ENCODE measurements around the gene ACSS2.

Gene ACSS2

GRCh38 chr20:34920055-34920454, 43.6 kb downstream of the ACSS2 start:
- Mint-ChIP-seq H3K36me3 (ENCODE audit: low read depth) (peaks cover 5% of the 10 kb centered on the region), H3K9me3 (no peaks in the 10 kb centered on the region), H3K27ac (peak overlapping the region; percentile 1), H3K4me3 (no peak overlapping the region), H3K4me1 (ENCODE audit: low read depth) (peaks cover 12% of the 10 kb centered on the region), H3K27me3 (no peaks in the 10 kb centered on the region)

DNA sequence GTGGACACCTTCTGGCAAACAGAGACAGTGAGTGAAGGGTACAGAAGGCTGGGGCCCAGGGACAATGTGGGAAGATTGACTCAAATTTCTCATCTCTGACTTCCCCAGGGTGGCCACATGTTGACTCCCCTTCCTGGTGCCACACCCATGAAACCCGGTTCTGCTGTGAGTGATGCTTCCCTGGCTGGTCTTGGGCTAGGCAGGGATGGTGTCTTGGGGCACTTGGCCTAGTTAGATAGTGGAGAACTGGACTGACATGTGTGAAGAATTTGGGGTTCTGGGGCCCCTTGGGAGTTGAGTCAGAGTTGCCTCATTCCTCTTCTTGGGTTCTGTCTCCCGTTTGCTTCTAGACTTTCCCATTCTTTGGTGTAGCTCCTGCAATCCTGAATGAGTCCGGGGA, 45.0 kb downstream of the ACSS2 start:
- H3K4me3 Mint-ChIP-seq, result no peak overlapping the region
- H3K9me3 Mint-ChIP-seq, result no peaks in the 10 kb centered on the region
- H3K27ac Mint-ChIP-seq, result no peak overlapping the region
- peaks cover 10% of the 10 kb centered on the region for H3K36me3 Mint-ChIP-seq (ENCODE audit: low read depth)
- peaks cover 12% of the 10 kb centered on the region for H3K4me1 Mint-ChIP-seq (ENCODE audit: low read depth)
- H3K27me3 Mint-ChIP-seq, result no peaks in the 10 kb centered on the region

- H3K27ac Mint-ChIP-seq, result no peak overlapping the region
- peaks cover 10% of the 10 kb centered on the region for H3K4me1 Mint-ChIP-seq (ENCODE audit: low read depth)
- H3K4me3 Mint-ChIP-seq, result no peak overlapping the region
- H3K27me3 Mint-ChIP-seq, result no peaks in the 10 kb centered on the region
- no peaks in the 10 kb centered on the region for H3K9me3 Mint-ChIP-seq
- H3K36me3 Mint-ChIP-seq (ENCODE audit: low read depth), result peaks cover 11% of the 10 kb centered on the region
These were observed 46.4 kb downstream of the ACSS2 start for GRCh38 chr20:34922654-34923381.

- Mint-ChIP-seq H3K9me3 (no peaks in the 10 kb centered on the region), H3K27me3 (no peaks in the 10 kb centered on the region), H3K4me3 (no peak overlapping the region), H3K4me1 (ENCODE audit: low read depth) (peaks cover 5% of the 10 kb centered on the region), H3K36me3 (ENCODE audit: low read depth) (peaks cover 11% of the 10 kb centered on the region), H3K27ac (no peak overlapping the region)
These were observed 47.0 kb downstream of the ACSS2 start for GRCh38 chr20:34923414-34923813.

- no peaks in the 10 kb centered on the region for H3K27me3 Mint-ChIP-seq
- H3K4me3 Mint-ChIP-seq, result no peak overlapping the region
- no peaks in the 10 kb centered on the region for H3K9me3 Mint-ChIP-seq
- H3K36me3 Mint-ChIP-seq (ENCODE audit: low read depth), result peaks cover 10% of the 10 kb centered on the region
- H3K27ac Mint-ChIP-seq, result no peak overlapping the region
- peaks cover under 1% of the 10 kb centered on the region for H3K4me1 Mint-ChIP-seq (ENCODE audit: low read depth)
These were observed 48.9 kb downstream of the ACSS2 start for GRCh38 chr20:34925341-34925740.

- Mint-ChIP-seq H3K36me3 (ENCODE audit: low read depth) (peaks cover 17% of the 10 kb centered on the region), H3K27me3 (no peaks in the 10 kb centered on the region), H3K4me1 (ENCODE audit: low read depth) (no peaks in the 10 kb centered on the region), H3K27ac (no peak overlapping the region), H3K4me3 (no peak overlapping the region), H3K9me3 (no peaks in the 10 kb centered on the region)
These were observed 49.6 kb downstream of the ACSS2 start for GRCh38 chr20:34925981-34926380.

DNA sequence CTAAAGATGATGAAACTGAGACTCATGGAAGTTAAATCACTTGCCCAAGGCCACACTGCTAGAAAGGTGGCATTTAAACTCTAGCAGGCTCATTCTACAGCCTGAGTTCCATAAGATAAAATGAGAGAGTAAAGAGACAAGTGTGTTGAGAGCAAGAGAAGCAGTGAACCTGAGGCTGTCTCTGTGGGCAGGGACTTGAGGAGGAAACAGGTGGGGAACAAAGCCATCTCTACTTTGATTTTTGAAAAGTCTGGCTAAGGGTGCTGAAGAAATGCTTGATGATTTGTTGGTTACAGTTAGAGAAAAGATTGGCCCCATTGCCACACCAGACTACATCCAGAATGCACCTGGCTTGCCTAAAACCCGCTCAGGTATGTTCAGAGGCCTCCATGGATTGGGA, 50.2 kb downstream of the ACSS2 start:
- Mint-ChIP-seq H3K4me3 (no peak overlapping the region), H3K9me3 (no peaks in the 10 kb centered on the region), H3K27ac (no peak overlapping the region)

GRCh38 chr20:34927736-34928135, 51.3 kb downstream of the ACSS2 start:
- Mint-ChIP-seq H3K4me1 (ENCODE audit: low read depth) (no peaks in the 10 kb centered on the region), H3K4me3 (no peak overlapping the region), H3K36me3 (ENCODE audit: low read depth) (peaks cover 29% of the 10 kb centered on the region), H3K27me3 (no peaks in the 10 kb centered on the region), H3K27ac (no peak overlapping the region), H3K9me3 (no peaks in the 10 kb centered on the region)

More for the DNA sequence above, 50.2 kb downstream of the ACSS2 start:
- peaks cover 21% of the 10 kb centered on the region for H3K36me3 Mint-ChIP-seq (ENCODE audit: low read depth)
- no peaks in the 10 kb centered on the region for H3K4me1 Mint-ChIP-seq (ENCODE audit: low read depth)
- no peaks in the 10 kb centered on the region for H3K27me3 Mint-ChIP-seq

DNA sequence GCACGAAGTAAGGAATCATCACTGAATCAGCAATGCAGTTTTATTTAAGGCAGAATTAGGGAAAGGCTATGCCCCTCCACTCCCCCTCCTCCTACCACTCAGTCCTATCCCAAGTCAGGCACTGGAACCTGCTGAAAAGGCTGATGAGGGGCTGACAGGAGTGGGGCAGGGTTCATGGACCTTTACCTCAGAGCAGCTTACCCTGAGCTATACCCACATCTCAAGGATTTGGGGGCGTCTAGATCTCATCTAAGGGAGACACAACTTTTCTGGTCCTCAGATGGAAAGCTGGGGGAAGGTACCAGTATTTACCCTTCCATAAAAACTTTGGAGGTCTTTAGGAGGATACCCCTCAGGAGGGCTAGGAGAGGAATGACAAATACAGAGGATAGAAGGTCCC, 52.0 kb downstream of the ACSS2 start:
- Mint-ChIP-seq H3K36me3 (ENCODE audit: low read depth) (peaks cover 35% of the 10 kb centered on the region), H3K9me3 (no peaks in the 10 kb centered on the region)

GRCh38 chr20:34931771-34932170, 55.4 kb downstream of the ACSS2 start:
- Mint-ChIP-seq H3K27ac (no peak overlapping the region), H3K4me1 (ENCODE audit: low read depth) (no peaks in the 10 kb centered on the region), H3K4me3 (no peak overlapping the region), H3K27me3 (no peaks in the 10 kb centered on the region), H3K9me3 (no peaks in the 10 kb centered on the region), H3K36me3 (ENCODE audit: low read depth) (peaks cover 51% of the 10 kb centered on the region)

More for the DNA sequence above, 52.0 kb downstream of the ACSS2 start:
- Mint-ChIP-seq H3K27me3 (no peaks in the 10 kb centered on the region), H3K4me1 (ENCODE audit: low read depth) (no peaks in the 10 kb centered on the region), H3K4me3 (no peak overlapping the region), H3K27ac (no peak overlapping the region)

- H3K4me1 Mint-ChIP-seq (ENCODE audit: low read depth), result no peaks in the 10 kb centered on the region
- H3K36me3 Mint-ChIP-seq (ENCODE audit: low read depth), result peaks cover 65% of the 10 kb centered on the region
- H3K9me3 Mint-ChIP-seq, result no peaks in the 10 kb centered on the region
- no peak overlapping the region for H3K4me3 Mint-ChIP-seq
- no peak overlapping the region for H3K27ac Mint-ChIP-seq
- no peaks in the 10 kb centered on the region for H3K27me3 Mint-ChIP-seq
These were observed 62.2 kb downstream of the ACSS2 start for GRCh38 chr20:34938466-34939163.

DNA sequence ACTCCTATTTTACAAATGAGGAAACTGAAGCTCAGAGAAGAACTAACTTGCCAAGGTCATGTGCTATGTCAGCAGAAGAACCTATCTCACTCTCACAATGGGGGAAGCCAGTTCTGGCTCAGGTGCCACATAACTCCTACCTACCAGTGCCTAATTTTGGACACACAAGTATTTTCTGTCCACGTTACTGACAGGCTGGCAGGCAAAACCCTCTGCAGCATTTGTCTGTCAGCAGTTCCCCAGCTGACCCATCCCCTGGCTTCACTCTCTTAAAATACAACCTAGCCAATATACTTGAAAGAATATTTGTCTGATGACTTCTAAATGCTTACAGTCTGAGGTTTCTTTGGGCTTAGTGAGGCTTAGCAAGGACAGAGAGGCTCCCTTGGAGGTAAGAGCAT, 63.7 kb downstream of the ACSS2 start:
- H3K36me3 Mint-ChIP-seq (ENCODE audit: low read depth), result peaks cover 62% of the 10 kb centered on the region
- no peak overlapping the region for H3K27ac Mint-ChIP-seq
- no peak overlapping the region for H3K4me3 Mint-ChIP-seq
- peaks cover 6% of the 10 kb centered on the region for H3K4me1 Mint-ChIP-seq (ENCODE audit: low read depth)
- H3K9me3 Mint-ChIP-seq, result no peaks in the 10 kb centered on the region
- H3K27me3 Mint-ChIP-seq, result no peaks in the 10 kb centered on the region

- no peaks in the 10 kb centered on the region for H3K9me3 Mint-ChIP-seq
- no peaks in the 10 kb centered on the region for H3K27me3 Mint-ChIP-seq
- H3K4me1 Mint-ChIP-seq (ENCODE audit: low read depth), result peaks cover 6% of the 10 kb centered on the region
- H3K36me3 Mint-ChIP-seq (ENCODE audit: low read depth), result peaks cover 63% of the 10 kb centered on the region
- H3K4me3 Mint-ChIP-seq, result no peak overlapping the region
- H3K27ac Mint-ChIP-seq, result no peak overlapping the region
These were observed 64.8 kb downstream of the ACSS2 start for GRCh38 chr20:34941226-34941625.

DNA sequence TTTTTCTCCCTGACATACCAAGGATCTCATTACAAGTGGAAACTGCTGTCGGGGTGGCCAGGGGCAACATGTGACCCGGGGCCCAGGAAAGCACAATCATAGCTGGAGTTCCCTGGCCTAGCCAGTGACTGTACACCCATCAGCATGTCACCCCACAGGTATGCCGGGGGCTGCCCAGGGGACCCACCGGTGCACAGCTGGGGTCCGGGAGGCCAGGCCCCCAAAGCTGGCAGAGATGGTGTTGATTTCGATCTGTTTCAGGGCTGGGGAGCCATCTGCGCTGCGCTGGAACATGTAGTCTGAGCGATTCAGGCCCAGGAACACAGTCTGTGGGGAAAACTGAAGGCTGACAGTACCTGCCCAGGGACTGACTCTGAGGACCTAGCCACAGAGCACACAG, 65.9 kb downstream of the ACSS2 start:
- Mint-ChIP-seq H3K9me3 (no peaks in the 10 kb centered on the region), H3K36me3 (ENCODE audit: low read depth) (peaks cover 62% of the 10 kb centered on the region), H3K27me3 (no peaks in the 10 kb centered on the region), H3K4me1 (ENCODE audit: low read depth) (peaks cover 6% of the 10 kb centered on the region), H3K27ac (no peak overlapping the region), H3K4me3 (no peak overlapping the region)

- no peak overlapping the region for H3K4me3 Mint-ChIP-seq
- H3K27me3 Mint-ChIP-seq, result no peaks in the 10 kb centered on the region
- H3K36me3 Mint-ChIP-seq (ENCODE audit: low read depth), result peaks cover 57% of the 10 kb centered on the region
- H3K4me1 Mint-ChIP-seq (ENCODE audit: low read depth), result peaks cover 6% of the 10 kb centered on the region
- H3K9me3 Mint-ChIP-seq, result no peaks in the 10 kb centered on the region
- peak overlapping the region; percentile 21 for H3K27ac Mint-ChIP-seq
These were observed 67.6 kb downstream of the ACSS2 start for GRCh38 chr20:34943808-34944567.
